Suprapubic skin (tissue), 4 donors: ENCODE measurements around the gene MTERF4. TPM values are rescaled to one million over a fixed set of nuclear protein-coding genes. Genes with fewer than 3 reads are reported as not detected.
"Not testable (repeated sequence)": the region's sequence is repeated elsewhere in the genome, so short reads cannot be mapped to it uniquely, and the experiment has no call there.

ENCODE experiments used
- DNase-seq, 2 donors: peaks; one replicate each; pipeline ENCODE4 v3.0.0-alpha.2; 2019; ENCODE audit warnings: low spot score in 2 of 2
- H3K27ac ChIP-seq: fragments of 200-600 bp; sonication (generic); one replicate; pipeline ENCODE4 v1.5.1; 2019
- H3K27me3 ChIP-seq: fragments of 200-600 bp; sonication (generic); one replicate; pipeline ENCODE4 v1.5.1; 2019
- H3K36me3 ChIP-seq: fragments of 200-600 bp; sonication (generic); one replicate; pipeline ENCODE4 v1.5.1; 2019
- H3K4me1 ChIP-seq: fragments of 200-600 bp; sonication (generic); one replicate; pipeline ENCODE4 v1.5.1; 2019
- H3K4me3 ChIP-seq: fragments of 200-600 bp; sonication (generic); one replicate; pipeline ENCODE4 v1.5.1; 2019; ENCODE audit warnings: mild to moderate bottlenecking
- H3K9me3 ChIP-seq: fragments of 200-600 bp; sonication (generic); one replicate; pipeline ENCODE4 v1.5.1; 2019
- CTCF ChIP-seq, 2 donors: fragments of 200-600 bp in 1 of 2; fragments of 450-650 bp in 1 of 2; sonication (generic) in 1 of 2; IDR thresholded peaks; one replicate each; pipeline ENCODE4 v1.5.1; 2016 to 2019; ENCODE audit warnings: antibody characterized with exemption in 2 of 2, mild to moderate bottlenecking in 1 of 2, moderate library complexity in 1 of 2
- EP300 ChIP-seq: sonication (generic); formaldehyde crosslinking; IDR thresholded peaks from one replicate; pipeline ENCODE4 v1.6.1; 2017; ENCODE audit warnings: antibody characterized with exemption
- POLR2A ChIP-seq, 2 donors: fragments of 450-650 bp; IDR thresholded peaks; one replicate each; pipeline ENCODE4 v1.6.1; 2017; ENCODE audit warnings: antibody characterized with exemption in 2 of 2, mild to moderate bottlenecking in 2 of 2, moderate library complexity in 2 of 2
- POLR2AphosphoS5 ChIP-seq, 3 donors: sonication (generic); formaldehyde crosslinking; IDR thresholded peaks; one replicate each; pipeline ENCODE4 v1.6.1; 2017; ENCODE audit warnings: antibody characterized with exemption in 3 of 3
- WGBS: methylation state at CpG from one replicate; pipeline ENCODE4 v1.1.5; 2018; 5-methylcytosine and 5-hydroxymethylcytosine counted together
- total RNA-seq, 4 donors: library from RNA; depleted of rRNA; stranded (reverse); fragments of >200 nt; gene quantifications; one replicate each; pipeline ENCODE4 v1.1.0, GENCODE V29; 2016

MTERF4 gene
- total RNA-seq, 4 donors from 2014 or later, result 30.0 to 81.8 (median 52.4) TPM

GRCh38 chr2:241096979-241097378 lies 5.1 kb downstream of the MTERF4 start:
- WGBS, result 91% methylated on average over 8 of the region's 8 CpGs
- DNase-seq, result no peak
- peaks cover 17% of the 10 kb centered on the region for H3K4me1 ChIP-seq
- TF ChIP-seq POLR2AphosphoS5 (IDR thresholded peaks at IDR 0.05) (no peak), CTCF (IDR thresholded peaks at IDR 0.05) (no peak), POLR2A (IDR thresholded peaks at IDR 0.05) (no peak)
- H3K9me3 ChIP-seq, result no peaks in the 10 kb centered on the region
- H3K27ac ChIP-seq, result no peak overlapping the region
- no peaks in the 10 kb centered on the region for H3K27me3 ChIP-seq
- peaks cover 76% of the 10 kb centered on the region for H3K36me3 ChIP-seq
- no peak overlapping the region for H3K4me3 ChIP-seq

- H3K4me1 ChIP-seq, result peaks cover 7% of the 10 kb centered on the region
- DNase-seq, result no peak
- H3K36me3 ChIP-seq, result peaks cover 87% of the 10 kb centered on the region
- H3K4me3 ChIP-seq, result no peak overlapping the region
- 89% methylated on average over 14 of the region's 14 CpGs for WGBS
- no peak overlapping the region for H3K27ac ChIP-seq
- no peaks in the 10 kb centered on the region for H3K27me3 ChIP-seq
- TF ChIP-seq CTCF (IDR thresholded peaks at IDR 0.05), result no peak
- TF ChIP-seq EP300, result no peak
- TF ChIP-seq POLR2AphosphoS5 (IDR thresholded peaks at IDR 0.05), result no peak
- no peak for TF ChIP-seq POLR2A (IDR thresholded peaks at IDR 0.05)
- H3K9me3 ChIP-seq, result no peaks in the 10 kb centered on the region
Measured at GRCh38 chr2:241095594-241096290, 6.3 kb downstream of the MTERF4 start.

GRCh38 chr2:241094924-241095420 lies 7.1 kb downstream of the MTERF4 start:
- TF ChIP-seq POLR2AphosphoS5 (IDR thresholded peaks at IDR 0.05) (no peak), POLR2A (IDR thresholded peaks at IDR 0.05) (no peak), CTCF (IDR thresholded peaks at IDR 0.05) (no peak), EP300 (no peak)

GRCh38 chr2:241094172-241094571 lies 7.9 kb downstream of the MTERF4 start:
- no peaks in the 10 kb centered on the region for H3K4me1 ChIP-seq
- H3K36me3 ChIP-seq, result peaks cover 89% of the 10 kb centered on the region
- no peaks in the 10 kb centered on the region for H3K9me3 ChIP-seq
- no peak overlapping the region for H3K4me3 ChIP-seq
- 86% methylated on average over 7 of the region's 7 CpGs for WGBS
- no peak for TF ChIP-seq POLR2A (IDR thresholded peaks at IDR 0.05)
- TF ChIP-seq EP300, result no peak
- TF ChIP-seq POLR2AphosphoS5 (IDR thresholded peaks at IDR 0.05), result no peak
- no peak for TF ChIP-seq CTCF (IDR thresholded peaks at IDR 0.05)
- H3K27me3 ChIP-seq, result no peaks in the 10 kb centered on the region
- DNase-seq, result no peak
- H3K27ac ChIP-seq, result no peak overlapping the region

More at GRCh38 chr2:241094924-241095420, 7.1 kb downstream of the MTERF4 start:
- Histone ChIP-seq H3K27ac (no peak overlapping the region), H3K36me3 (peaks cover 91% of the 10 kb centered on the region), H3K9me3 (no peaks in the 10 kb centered on the region), H3K27me3 (no peaks in the 10 kb centered on the region), H3K4me3 (no peak overlapping the region), H3K4me1 (no peaks in the 10 kb centered on the region)
- no peak for DNase-seq
- WGBS, result 78% methylated on average over 6 of the region's 6 CpGs

GRCh38 chr2:241093133-241093781 lies 8.8 kb downstream of the MTERF4 start:
- not testable (repeated sequence) for H3K4me1 ChIP-seq, DNase-seq, H3K27me3 ChIP-seq, H3K27ac ChIP-seq, H3K4me3 ChIP-seq, H3K9me3 ChIP-seq
- WGBS, result 73% methylated on average over 10 of the region's 10 CpGs
- H3K36me3 ChIP-seq, result peaks cover 90% of the 10 kb centered on the region
